ENCODE measurements around the gene NKPD1.

GRCh38 chr19:45172173-45172572 lies 11.4 kb upstream of the NKPD1 start:
- no peak for TF ChIP-seq CTCF (IDR thresholded peaks at IDR 0.05)
- no peak for TF ChIP-seq POLR2A (IDR thresholded peaks at IDR 0.05)

Data from Peyer's patch (tissue), 4 donors.